ENCODE data around the gene GRIN2C. TPM values are rescaled to one million over a fixed set of nuclear protein-coding genes. Genes with fewer than 3 reads are reported as not detected.

The GRIN2C gene
- total RNA-seq, 1 donor: under 0.01 TPM

- no peak for TF ChIP-seq CTCF (IDR thresholded peaks at IDR 0.05; ENCODE audit: insufficient read depth, low read length)
- no peak for DNase-seq (ENCODE audit: low read depth)
- no peak overlapping the region for H3K4me3 ChIP-seq (ENCODE audit: low read depth, low read length)
Observed at GRCh38 chr17:74892013-74892841, 32.5 kb upstream of the GRIN2C start.

- no peak for TF ChIP-seq CTCF (IDR thresholded peaks at IDR 0.05; ENCODE audit: insufficient read depth, low read length)
- H3K4me3 ChIP-seq (ENCODE audit: low read depth, low read length): no peak overlapping the region
- DNase-seq (ENCODE audit: low read depth): no peak
Observed at GRCh38 chr17:74890554-74890953, 30.9 kb upstream of the GRIN2C start.

- no peak for DNase-seq (ENCODE audit: low read depth)
- H3K4me3 ChIP-seq (ENCODE audit: low read depth, low read length): no peak overlapping the region
- TF ChIP-seq CTCF (IDR thresholded peaks at IDR 0.05; ENCODE audit: insufficient read depth, low read length): no peak
Observed at GRCh38 chr17:74888469-74888868, 28.8 kb upstream of the GRIN2C start.

- no peak for TF ChIP-seq CTCF (IDR thresholded peaks at IDR 0.05; ENCODE audit: insufficient read depth, low read length)
- H3K4me3 ChIP-seq (ENCODE audit: low read depth, low read length): no peak overlapping the region
- no peak for DNase-seq (ENCODE audit: low read depth)
Observed at GRCh38 chr17:74883241-74883745, 23.6 kb upstream of the GRIN2C start.

- DNase-seq (ENCODE audit: low read depth): no peak
- TF ChIP-seq CTCF (IDR thresholded peaks at IDR 0.05; ENCODE audit: insufficient read depth, low read length): no peak
- H3K4me3 ChIP-seq (ENCODE audit: low read depth, low read length): no peak overlapping the region
Observed at GRCh38 chr17:74882517-74883240, 23.0 kb upstream of the GRIN2C start.

GRCh38 chr17:74881073-74881472, 21.4 kb upstream of the GRIN2C start:
- no peak for TF ChIP-seq CTCF (IDR thresholded peaks at IDR 0.05; ENCODE audit: insufficient read depth, low read length)
- no peak overlapping the region for H3K4me3 ChIP-seq (ENCODE audit: low read depth, low read length)
- no peak for DNase-seq (ENCODE audit: low read depth)

Data from fibroblast of the aortic adventitia (primary cell).